H9 (cell line): Measurements from ENCODE around the gene SCP2. TPM values are rescaled to one million over a fixed set of nuclear protein-coding genes. Genes with fewer than 3 reads are reported as not detected.

Experiments used
- DNase-seq: peaks from one replicate; pipeline ENCODE4 v3.0.0-alpha.2; 2017
- H2AFZ ChIP-seq: one replicate; pipeline ENCODE4 v1.6.1; 2013; ENCODE audit warnings: mild to moderate bottlenecking, low read length, control low read depth, moderate library complexity
- H2AK5ac ChIP-seq: 2 replicates; pipeline ENCODE4 v1.6.1; 2013; ENCODE audit warnings: low read length, control low read depth, mixed read lengths; ENCODE audit not compliant: insufficient read length
- H2BK120ac ChIP-seq: one replicate; pipeline ENCODE4 v1.6.1; 2013; ENCODE audit warnings: low read depth, mild to moderate bottlenecking, low read length, control low read depth, inconsistent platforms; ENCODE audit not compliant: poor library complexity, severe bottlenecking
- H2BK12ac ChIP-seq: 2 replicates; pipeline ENCODE4 v1.6.1; 2013; ENCODE audit warnings: low read length, control low read depth, mixed read lengths, low read depth; ENCODE audit not compliant: insufficient read length
- H2BK15ac ChIP-seq: 2 replicates; pipeline ENCODE4 v1.6.1; 2013; ENCODE audit warnings: low read depth, low read length, control low read depth
- H2BK20ac ChIP-seq: one replicate; pipeline ENCODE4 v1.6.1; 2013; ENCODE audit warnings: low read depth, mild to moderate bottlenecking, low read length, control low read depth, inconsistent platforms; ENCODE audit not compliant: poor library complexity, severe bottlenecking
- H2BK5ac ChIP-seq: 2 replicates; pipeline ENCODE4 v1.6.1; 2013; ENCODE audit warnings: low read length, control low read depth, mixed read lengths; ENCODE audit not compliant: insufficient read length
- H3K14ac ChIP-seq: 2 replicates; pipeline ENCODE4 v1.6.1; 2013; ENCODE audit warnings: low read length, control low read depth; ENCODE audit not compliant: insufficient read depth
- H3K18ac ChIP-seq: 2 replicates; pipeline ENCODE4 v1.6.1; 2013; ENCODE audit warnings: low read depth, mild to moderate bottlenecking, mixed read lengths, low read length, control low read depth; ENCODE audit not compliant: insufficient read length
- H3K23ac ChIP-seq: 2 replicates; pipeline ENCODE4 v1.6.1; 2013; ENCODE audit warnings: low read length, control low read depth, mixed read lengths, low read depth; ENCODE audit not compliant: insufficient read length
- H3K23me2 ChIP-seq: 2 replicates; pipeline ENCODE4 v1.6.1; 2013; ENCODE audit warnings: low read depth, mild to moderate bottlenecking, mixed read lengths, low read length, control low read depth; ENCODE audit not compliant: insufficient read length, poor library complexity, severe bottlenecking
- H3K27ac ChIP-seq: 2 replicates; pipeline ENCODE4 v1.5.1; 2013; ENCODE audit warnings: low read length, control low read depth, mixed read lengths, low read depth; ENCODE audit not compliant: insufficient read length
- H3K27me3 ChIP-seq: 2 replicates; pipeline ENCODE4 v1.6.1; 2013; ENCODE audit warnings: low read length, control low read depth, inconsistent platforms; ENCODE audit not compliant: insufficient read depth
- H3K4ac ChIP-seq: 2 replicates; pipeline ENCODE4 v1.6.1; 2013; ENCODE audit warnings: low read depth, mild to moderate bottlenecking, control low read depth, inconsistent platforms, low read length, moderate library complexity
- H3K4me1 ChIP-seq: 2 replicates; pipeline ENCODE4 v1.6.1; 2013; ENCODE audit warnings: low read length, control low read depth, inconsistent platforms; ENCODE audit not compliant: insufficient read depth
- H3K4me2 ChIP-seq: 2 replicates; pipeline ENCODE4 v1.6.1; 2013; ENCODE audit warnings: low read length, control low read depth, mixed read lengths; ENCODE audit not compliant: insufficient read length, insufficient read depth
- H3K56ac ChIP-seq: 2 replicates; pipeline ENCODE4 v1.6.1; 2013; ENCODE audit warnings: low read depth, mild to moderate bottlenecking, mixed read lengths, low read length, control low read depth; ENCODE audit not compliant: insufficient read length
- H3K79me1 ChIP-seq: 2 replicates; pipeline ENCODE4 v1.6.1; 2013; ENCODE audit warnings: low read depth, mild to moderate bottlenecking, moderate library complexity, low read length, control low read depth, inconsistent platforms; ENCODE audit not compliant: insufficient read depth, poor library complexity, severe bottlenecking
- H3K79me2 ChIP-seq: 2 replicates; pipeline ENCODE4 v1.6.1; 2013; ENCODE audit warnings: low read length, control low read depth, inconsistent platforms; ENCODE audit not compliant: insufficient read depth
- H3K9ac ChIP-seq: 2 replicates; pipeline ENCODE4 v1.6.1; 2013; ENCODE audit warnings: low read length, control low read depth, mixed read lengths; ENCODE audit not compliant: insufficient read length; ENCODE audit errors: extremely low read depth
- H3K9me3 ChIP-seq: one replicate; pipeline ENCODE4 v1.6.1; 2013; ENCODE audit warnings: low read depth, low read length, inconsistent platforms; ENCODE audit not compliant: control insufficient read depth
- H3T11ph ChIP-seq: one replicate; pipeline ENCODE4 v1.6.1; 2013; ENCODE audit warnings: mild to moderate bottlenecking, low read length, control low read depth, inconsistent platforms
- H4K20me1 ChIP-seq: one replicate; pipeline ENCODE4 v1.6.1; 2013; ENCODE audit not compliant: control insufficient read depth, insufficient read length, insufficient read depth
- H4K5ac ChIP-seq: 2 replicates; pipeline ENCODE4 v1.6.1; 2013; ENCODE audit warnings: low read depth, mild to moderate bottlenecking, mixed read lengths, low read length, control low read depth; ENCODE audit not compliant: insufficient read length
- H4K8ac ChIP-seq: replicated peaks from 2 replicates; pipeline ENCODE4 v1.6.1; 2013; ENCODE audit warnings: low read length, control low read depth, mixed read lengths, low read depth; ENCODE audit not compliant: insufficient read length
- H4K91ac ChIP-seq: 2 replicates; pipeline ENCODE4 v1.6.1; 2013; ENCODE audit warnings: low read depth, mild to moderate bottlenecking, moderate library complexity, mixed read lengths, low read length, control low read depth; ENCODE audit not compliant: insufficient read length
- H3K27ac Mint-ChIP-seq, 3 experiments: 2 replicates in 2 of 3; 3 replicates in 1 of 3; pipeline ENCODE4 v1.8.0; 2020 to 2021; ENCODE audit warnings: mixed read lengths in 3 of 3, mild to moderate bottlenecking in 1 of 3, moderate library complexity in 1 of 3
- H3K27me3 Mint-ChIP-seq: 2 replicates; pipeline ENCODE4 v1.8.0; 2021; ENCODE audit warnings: low read depth, mild to moderate bottlenecking, moderate library complexity, mixed read lengths
- H3K36me3 Mint-ChIP-seq, 3 experiments: 2 replicates in 2 of 3; 3 replicates in 1 of 3; pipeline ENCODE4 v1.8.0; 2020 to 2021; ENCODE audit warnings: low read depth in 3 of 3, mixed read lengths in 3 of 3; ENCODE audit not compliant: insufficient read depth in 1 of 3
- H3K4me1 Mint-ChIP-seq, 2 experiments: 2 replicates each; pipeline ENCODE4 v1.8.0; 2020; ENCODE audit warnings: mixed read lengths in 2 of 2
- H3K4me3 Mint-ChIP-seq, 2 experiments: 2 replicates in 1 of 2; 3 replicates in 1 of 2; pipeline ENCODE4 v1.8.0; 2020 to 2021; ENCODE audit warnings: mild to moderate bottlenecking in 2 of 2, mixed read lengths in 2 of 2, moderate library complexity in 1 of 2
- H3K9me3 Mint-ChIP-seq, 2 experiments: 2 replicates in 1 of 2; 3 replicates in 1 of 2; pipeline ENCODE4 v1.8.0; 2020; ENCODE audit warnings: mild to moderate bottlenecking in 2 of 2, mixed read lengths in 2 of 2, moderate library complexity in 1 of 2
- WGBS: extraction: QIAGEN DNeasy Blood & Tissue Kit; methylation state at CpG from one replicate; pipeline ENCODE4 v1.1.7; 2013; ENCODE audit warnings: missing lambda C conversion rate, low lambda C conversion rate, mixed read lengths; ENCODE audit not compliant: insufficient read length; ENCODE audit errors: extremely low coverage; 5-methylcytosine and 5-hydroxymethylcytosine counted together
- total RNA-seq: library from RNA; stranded (reverse); gene quantifications from 2 replicates; pipeline ENCODE4 v1.2.1, GENCODE V29; 2021
- TF ChIP-seq, protein P1 (sequence below): fragments of 200-600 bp; sonication (generic); conservative IDR thresholded peaks from 3 replicates; pipeline ENCODE4 v1.8.0; 2021; ENCODE audit warnings: antibody characterized with exemption, mild to moderate bottlenecking

The SCP2 gene
- total RNA-seq, 1 experiment from 2014 or later, result 48.8 TPM

DNA sequence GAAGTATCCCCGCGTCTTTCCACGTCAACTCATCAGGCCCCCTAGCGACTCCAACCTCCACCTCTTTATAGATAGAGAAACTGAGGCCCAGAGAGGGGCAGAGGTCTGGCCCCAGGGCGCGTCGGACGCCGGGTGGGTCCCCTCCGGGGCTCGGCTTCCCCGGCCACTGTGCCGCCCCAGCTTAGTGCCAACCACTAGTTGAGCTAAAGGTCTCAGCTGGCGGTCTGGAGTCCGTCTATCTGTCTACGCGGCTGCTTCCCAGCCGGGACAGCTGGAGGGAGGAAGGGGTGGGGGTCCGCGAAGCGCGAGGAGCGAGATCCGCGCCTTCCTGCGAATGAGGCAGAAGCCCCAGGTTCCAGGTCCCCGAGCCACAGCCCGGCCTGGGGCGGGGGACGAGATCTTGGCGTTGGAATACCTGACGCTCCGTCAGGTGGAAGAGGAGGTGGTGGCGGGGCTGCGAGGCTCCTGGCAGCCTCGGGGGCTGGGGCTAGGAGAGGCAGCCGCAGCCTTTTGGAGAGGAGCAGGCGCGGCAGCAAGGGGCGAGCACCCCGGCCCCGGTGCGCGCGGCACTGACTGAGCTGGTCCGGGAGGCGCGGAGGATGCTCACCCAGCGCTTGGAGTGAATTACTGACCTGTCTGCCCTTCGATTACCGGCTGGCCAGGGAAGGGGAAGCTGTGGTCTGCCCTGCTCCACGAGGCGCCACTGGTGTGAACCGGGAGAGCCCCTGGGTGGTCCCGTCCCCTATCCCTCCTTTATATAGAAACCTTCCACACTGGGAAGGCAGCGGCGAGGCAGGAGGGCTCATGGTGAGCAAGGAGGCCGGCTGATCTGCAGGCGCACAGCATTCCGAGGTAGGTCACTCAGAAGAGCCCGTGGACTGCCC is 135.9 kb downstream of the SCP2 start:
- Histone ChIP-seq H2AFZ (no peak overlapping the region), H4K8ac (no peak overlapping the region), H2BK12ac (no peak overlapping the region), H3K4ac (no peak overlapping the region), H4K20me1 (no peaks in the 10 kb centered on the region), H4K91ac (no peak overlapping the region), H3K4me2 (peak overlapping the region; percentile 69), H2BK5ac (no peak overlapping the region), H4K5ac (no peak overlapping the region), H3K23me2 (peaks cover 9% of the 10 kb centered on the region), H2BK120ac (no peak overlapping the region), H3K9me3 (no peaks in the 10 kb centered on the region), H3K56ac (no peak overlapping the region), H2BK20ac (no peak overlapping the region), H3K18ac (no peak overlapping the region), H2BK15ac (no peak overlapping the region), H3K14ac (no peak overlapping the region), H3K79me1 (no peaks in the 10 kb centered on the region), H3K4me1 (no peaks in the 10 kb centered on the region; the same call in 1 of the 2 replicates), H3K27ac (no peak overlapping the region), H3K27me3 (peaks cover 36% of the 10 kb centered on the region; the same call in 1 of the 2 replicates), H3T11ph (no peak overlapping the region), H3K9ac (no peak overlapping the region), H2AK5ac (no peak overlapping the region), H3K79me2 (no peaks in the 10 kb centered on the region), H3K23ac (no peak overlapping the region)
- TF ChIP-seq, protein P1, sequence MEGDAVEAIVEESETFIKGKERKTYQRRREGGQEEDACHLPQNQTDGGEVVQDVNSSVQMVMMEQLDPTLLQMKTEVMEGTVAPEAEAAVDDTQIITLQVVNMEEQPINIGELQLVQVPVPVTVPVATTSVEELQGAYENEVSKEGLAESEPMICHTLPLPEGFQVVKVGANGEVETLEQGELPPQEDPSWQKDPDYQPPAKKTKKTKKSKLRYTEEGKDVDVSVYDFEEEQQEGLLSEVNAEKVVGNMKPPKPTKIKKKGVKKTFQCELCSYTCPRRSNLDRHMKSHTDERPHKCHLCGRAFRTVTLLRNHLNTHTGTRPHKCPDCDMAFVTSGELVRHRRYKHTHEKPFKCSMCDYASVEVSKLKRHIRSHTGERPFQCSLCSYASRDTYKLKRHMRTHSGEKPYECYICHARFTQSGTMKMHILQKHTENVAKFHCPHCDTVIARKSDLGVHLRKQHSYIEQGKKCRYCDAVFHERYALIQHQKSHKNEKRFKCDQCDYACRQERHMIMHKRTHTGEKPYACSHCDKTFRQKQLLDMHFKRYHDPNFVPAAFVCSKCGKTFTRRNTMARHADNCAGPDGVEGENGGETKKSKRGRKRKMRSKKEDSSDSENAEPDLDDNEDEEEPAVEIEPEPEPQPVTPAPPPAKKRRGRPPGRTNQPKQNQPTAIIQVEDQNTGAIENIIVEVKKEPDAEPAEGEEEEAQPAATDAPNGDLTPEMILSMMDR, result peak; percentile 21; the same call in 1 of the 3 replicates
- Mint-ChIP-seq H3K27me3 (peaks cover 79% of the 10 kb centered on the region), H3K9me3 (no peaks in the 10 kb centered on the region), H3K4me3 (peak overlapping the region; percentile 68 to 80), H3K27ac (no peak overlapping the region), H3K36me3 (no peaks in the 10 kb centered on the region), H3K4me1 (peaks cover 6 to 11% of the 10 kb centered on the region in 2 experiments)
- peak; percentile 60 for DNase-seq
- WGBS, result no CpG with 5 or more reads among the region's 61 CpGs
